GM18507 (cell line): ENCODE data around the gene TMEM41B.
"Not testable (repeated sequence)": the region's sequence is repeated elsewhere in the genome, so short reads cannot be mapped to it uniquely, and the experiment has no call there.

Experiments used
- DNase-seq: peaks from one replicate; pipeline ENCODE4 v3.0.0; 2011; ENCODE audit warnings: low read depth; ENCODE audit not compliant: insufficient read length; ENCODE audit errors: extremely low spot score
- FAIRE-seq: peaks from 2 replicates; lab custom pipeline; 2011; peaks lifted over from hg19 to GRCh38; lab: Jason Lieb, UNC

The TMEM41B gene

DNA sequence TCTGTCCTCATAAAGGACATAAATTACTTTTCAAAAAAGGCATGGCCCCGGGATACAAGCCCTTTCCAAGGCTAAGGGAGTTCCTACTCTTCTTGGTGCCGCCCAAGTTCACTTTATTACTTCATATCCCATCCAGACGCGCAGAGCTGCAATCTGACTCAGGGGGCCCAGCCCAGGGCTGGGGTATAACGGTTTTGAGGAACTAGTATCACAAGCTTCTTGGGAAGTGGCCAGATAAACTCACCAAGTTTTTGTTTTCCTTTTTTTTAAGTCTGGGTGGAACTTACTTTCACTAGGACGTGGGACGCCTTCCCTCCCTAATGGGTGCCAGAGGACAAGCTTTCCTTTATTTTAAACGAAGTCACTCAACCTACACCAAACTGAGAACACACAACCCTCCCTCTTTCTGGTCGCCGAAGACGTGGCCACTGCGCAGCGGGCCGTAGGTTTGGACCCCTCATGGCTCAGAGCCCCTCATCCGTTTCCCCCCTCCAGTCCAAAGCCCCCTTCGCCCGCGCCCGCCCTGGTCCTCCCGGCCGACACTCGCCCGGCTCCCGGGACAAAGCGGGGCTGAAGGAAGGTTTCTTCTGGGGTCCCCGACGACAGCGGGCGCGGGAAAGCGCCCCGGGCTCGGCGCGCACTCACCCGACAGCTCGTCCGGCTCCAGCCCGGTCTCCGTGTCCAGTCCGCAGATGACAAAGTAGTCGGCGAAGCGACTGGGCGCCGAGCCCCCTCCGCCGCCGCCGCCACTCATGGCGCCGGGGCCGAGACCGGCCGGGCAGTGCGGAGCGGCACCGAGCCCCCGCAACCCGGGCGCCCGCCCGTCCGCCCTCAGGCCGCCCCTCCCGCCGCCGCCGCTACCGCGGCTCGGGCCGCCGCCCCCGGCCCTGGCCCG is 49.8 kb downstream of the TMEM41B start:
- DNase-seq (no peak), FAIRE-seq (no peak)

DNA sequence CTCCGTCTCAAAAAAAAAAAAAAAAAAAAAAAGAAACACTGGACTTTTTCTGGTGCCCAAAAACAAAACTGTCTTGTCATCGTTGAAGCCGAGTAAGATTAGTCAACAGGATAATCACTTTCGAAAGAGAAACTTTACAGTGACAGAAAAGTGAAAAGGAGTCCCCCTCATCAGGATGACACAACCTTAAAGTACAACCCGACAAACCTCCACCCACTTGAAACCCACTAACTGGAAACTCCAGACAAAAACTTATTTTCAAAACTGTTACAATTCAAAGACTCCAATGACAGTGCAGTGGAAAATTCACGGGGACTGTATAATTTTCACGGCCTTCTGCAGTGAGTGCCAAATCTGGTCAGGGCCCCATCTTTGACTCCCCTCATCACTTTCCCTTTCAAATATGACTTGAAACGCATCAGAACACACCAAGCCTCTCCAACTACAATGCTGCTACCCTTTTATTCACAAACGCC is 50.5 kb downstream of the TMEM41B start:
- DNase-seq (peak; percentile 72), FAIRE-seq (peak; percentile 81)

DNA sequence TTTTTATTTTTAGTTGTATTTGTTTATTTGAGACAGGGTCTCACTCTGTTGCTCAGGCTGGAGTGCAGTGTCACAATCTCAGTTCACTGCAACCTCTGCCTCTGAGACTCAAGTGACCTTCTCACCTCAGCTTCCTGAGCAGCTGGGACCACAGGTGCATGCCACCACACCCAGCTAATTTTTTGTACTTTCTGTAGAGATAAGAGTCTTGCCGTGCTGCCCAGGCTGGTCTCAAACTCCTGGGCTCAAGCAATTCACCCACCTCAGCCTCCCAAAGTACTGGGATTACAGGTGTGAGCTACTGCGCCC is 53.6 kb downstream of the TMEM41B start:
- not testable (repeated sequence) for FAIRE-seq, DNase-seq

DNA sequence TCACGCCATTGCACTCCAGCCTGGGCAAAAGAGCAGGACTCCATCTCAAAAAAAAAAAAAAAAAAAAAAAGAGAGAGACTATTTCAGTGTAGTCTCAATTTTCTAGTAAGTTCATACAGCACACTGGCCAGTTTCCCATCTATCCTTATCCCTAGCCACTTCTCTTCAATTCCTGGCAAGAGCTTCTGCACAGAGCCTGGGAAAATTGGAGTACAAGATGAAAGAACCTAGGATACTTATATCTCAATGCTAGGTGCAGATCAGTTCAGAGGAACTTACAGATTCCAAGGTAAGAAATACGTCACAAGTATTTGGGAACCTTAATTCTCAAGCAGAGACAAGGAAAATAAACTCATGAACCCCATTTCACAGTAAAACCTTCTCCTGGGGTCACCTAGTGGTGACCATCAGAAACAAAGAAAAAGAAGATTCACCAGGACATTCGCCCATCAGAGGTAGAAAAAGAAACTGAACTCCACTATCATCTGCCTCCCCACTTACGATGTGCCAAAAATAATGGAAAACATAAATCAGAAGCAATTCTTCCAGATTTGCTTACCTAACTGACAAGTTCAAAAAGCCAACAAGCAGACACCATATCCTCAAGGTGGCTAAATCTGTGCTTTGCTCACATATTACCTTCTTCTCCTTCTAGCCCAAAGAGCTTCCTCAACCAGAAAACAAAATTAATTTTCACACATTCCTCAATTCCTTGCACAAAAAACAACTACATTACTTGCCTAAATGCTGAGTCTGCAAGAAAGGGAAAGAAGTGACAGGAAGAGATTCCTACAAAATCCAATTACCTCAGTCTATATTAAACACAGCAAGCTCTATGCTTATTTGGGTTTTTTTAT is 54.2 kb downstream of the TMEM41B start:
- FAIRE-seq, result no peak
- DNase-seq, result no peak

DNA sequence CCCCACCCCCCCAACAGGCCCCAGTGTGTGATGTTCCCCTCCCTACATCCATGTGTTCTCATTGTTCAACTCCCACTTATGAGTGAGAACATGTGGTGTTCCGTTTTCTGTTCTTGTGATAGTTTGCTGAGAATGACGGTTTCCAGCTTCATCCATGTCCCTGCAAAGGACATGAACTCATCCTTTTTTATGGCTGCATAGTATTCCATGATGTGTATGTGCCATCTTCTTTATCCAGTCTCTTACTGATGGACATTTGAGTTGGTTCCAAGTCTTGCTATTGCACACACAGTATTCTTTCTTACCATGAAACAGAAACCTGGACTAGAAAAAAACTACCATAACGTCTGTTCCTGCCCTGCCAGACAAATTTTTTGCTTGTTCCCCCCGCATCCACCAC is 56.1 kb downstream of the TMEM41B start:
- DNase-seq, FAIRE-seq: not testable (repeated sequence)

DNA sequence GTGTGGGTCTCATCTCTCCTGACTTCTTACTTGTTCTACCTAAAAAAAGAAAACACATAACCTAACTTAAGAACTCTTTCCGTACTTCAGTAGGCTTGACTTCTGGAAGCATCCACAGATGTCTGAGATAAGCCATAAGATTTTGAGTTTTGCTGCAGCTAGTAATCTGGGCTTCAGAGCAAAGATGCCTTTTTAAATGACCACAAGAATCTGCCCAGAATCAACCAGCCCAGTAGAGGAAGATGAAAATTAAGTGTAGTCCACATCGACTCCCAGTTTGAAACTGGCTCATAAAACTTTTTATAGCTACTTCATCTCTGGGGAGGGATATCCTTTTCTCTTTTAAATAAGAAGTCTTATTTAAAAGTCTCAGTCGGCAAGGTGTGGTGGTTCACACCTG is 60.0 kb downstream of the TMEM41B start:
- DNase-seq (no peak), FAIRE-seq (no peak)

DNA sequence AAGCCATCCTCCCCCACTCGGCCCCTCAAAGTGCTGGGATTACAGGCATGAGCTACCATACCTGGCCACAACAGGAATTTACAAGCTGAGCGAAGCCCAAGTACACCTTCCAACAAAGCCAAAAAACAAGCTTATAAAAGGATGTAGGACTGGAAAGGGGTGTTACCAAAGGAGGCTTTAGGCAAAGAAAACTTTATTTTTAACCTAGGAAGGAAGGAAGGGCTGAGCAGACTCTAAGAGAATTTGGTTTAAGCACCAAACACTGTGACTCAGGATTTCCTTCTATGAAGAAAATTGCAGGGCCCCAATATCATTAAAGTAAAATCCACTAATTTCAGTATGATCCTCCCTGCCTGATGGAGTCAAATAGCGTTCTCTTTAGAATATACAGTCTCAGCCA is 61.3 kb downstream of the TMEM41B start:
- no peak for FAIRE-seq

DNA sequence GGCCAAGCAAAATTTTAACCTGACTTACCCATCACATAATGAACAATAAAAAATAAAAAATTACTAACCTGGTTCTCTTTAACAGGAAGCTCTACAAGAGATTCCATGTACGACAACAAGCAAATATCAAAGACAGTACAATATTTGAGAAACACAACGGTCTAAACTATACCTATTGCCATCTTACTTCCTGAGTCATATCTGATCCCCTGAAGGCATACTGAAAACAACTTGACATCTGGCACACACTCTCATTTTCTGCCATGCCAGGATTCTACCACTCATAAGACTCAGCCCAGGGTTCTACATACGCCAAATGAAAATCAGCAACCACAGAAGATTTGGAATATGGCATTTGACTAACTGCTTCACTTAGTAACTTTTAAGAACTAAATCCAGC is 63.1 kb downstream of the TMEM41B start:
- FAIRE-seq (no peak), DNase-seq (no peak)

More for the DNA sequence above, 61.3 kb downstream of the TMEM41B start:
- DNase-seq, result no peak

DNA sequence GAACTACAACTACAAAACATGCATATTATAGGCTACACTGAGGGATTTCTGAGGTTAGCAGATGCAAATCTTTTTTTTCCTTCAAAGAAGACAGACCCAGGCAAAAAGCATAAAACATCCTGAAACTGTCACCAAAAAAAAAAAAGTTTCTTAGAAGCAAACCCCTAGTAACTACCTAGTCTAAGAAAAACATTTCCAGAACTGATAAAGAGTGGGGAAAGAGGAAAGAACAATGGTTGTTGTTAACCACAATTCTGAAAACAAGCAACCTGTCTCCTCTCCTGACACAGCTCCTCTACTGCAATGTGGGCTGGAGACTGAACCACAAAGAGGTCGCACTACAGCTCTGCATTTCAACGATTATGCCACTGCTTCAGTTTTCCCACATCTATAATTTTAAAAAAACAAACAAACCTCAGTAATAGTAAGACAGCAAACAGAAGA is 64.2 kb downstream of the TMEM41B start:
- peak; percentile 88 for FAIRE-seq
- DNase-seq, result peak; percentile 38

DNA sequence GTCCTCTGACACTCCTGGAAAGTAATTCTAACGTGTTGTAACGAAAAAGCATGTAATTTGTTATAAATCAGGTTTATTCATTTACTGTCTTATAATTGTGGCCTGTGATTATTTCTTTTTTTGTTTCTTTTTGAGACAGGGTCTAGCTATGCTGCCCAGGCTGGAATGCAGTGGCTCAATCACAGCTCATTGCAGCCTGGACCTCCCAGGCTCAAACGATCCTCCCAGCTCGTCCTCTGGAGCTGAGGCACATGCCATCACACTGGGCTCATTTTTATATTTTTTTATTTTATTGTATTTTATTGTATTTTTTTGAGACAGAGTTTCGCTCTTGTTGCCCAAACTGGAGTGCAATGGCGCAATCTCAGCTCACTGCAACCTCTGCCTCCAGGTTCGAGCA is 65.1 kb downstream of the TMEM41B start:
- DNase-seq (no peak), FAIRE-seq (no peak)

DNA sequence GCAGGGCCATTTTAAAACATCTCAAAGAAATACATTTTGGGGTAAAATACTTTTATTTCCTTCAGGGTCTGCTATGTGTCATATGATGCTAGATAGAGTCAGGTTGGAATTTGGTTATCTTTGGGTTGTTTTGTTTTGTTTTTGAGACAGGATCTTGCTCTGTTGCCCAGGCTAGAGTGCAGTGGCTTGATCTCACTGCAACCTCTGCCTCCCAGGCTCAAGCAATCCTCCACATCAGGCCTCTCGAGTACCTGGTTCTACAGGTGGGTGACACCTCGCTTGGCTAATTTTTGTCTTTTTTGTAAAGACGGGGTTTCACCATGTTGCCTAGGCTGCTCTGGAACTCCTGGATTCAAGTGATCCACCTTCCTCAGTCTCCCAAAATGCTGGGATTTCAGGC is 66.5 kb downstream of the TMEM41B start:
- no peak for DNase-seq
- no peak for FAIRE-seq

DNA sequence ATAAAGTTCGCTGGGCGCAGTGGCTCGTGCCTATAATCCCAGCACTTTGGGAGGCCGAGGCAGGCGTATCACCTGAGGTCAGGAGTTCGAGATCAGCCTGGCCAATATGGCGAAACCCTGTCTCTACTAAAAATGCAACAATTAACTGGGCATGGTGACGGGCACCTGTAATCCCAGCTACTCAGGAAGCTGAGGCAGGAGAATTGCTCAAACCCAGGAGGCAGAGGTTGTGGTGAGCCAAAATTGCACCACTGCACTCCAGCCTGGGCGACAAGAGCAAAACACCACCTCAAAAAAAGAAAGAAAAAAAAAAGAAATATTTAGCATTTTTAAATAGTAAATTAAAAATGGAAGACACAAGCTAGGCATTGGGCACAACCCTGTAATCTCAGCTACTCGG is 78.2 kb downstream of the TMEM41B start:
- not testable (repeated sequence) for FAIRE-seq, DNase-seq

DNA sequence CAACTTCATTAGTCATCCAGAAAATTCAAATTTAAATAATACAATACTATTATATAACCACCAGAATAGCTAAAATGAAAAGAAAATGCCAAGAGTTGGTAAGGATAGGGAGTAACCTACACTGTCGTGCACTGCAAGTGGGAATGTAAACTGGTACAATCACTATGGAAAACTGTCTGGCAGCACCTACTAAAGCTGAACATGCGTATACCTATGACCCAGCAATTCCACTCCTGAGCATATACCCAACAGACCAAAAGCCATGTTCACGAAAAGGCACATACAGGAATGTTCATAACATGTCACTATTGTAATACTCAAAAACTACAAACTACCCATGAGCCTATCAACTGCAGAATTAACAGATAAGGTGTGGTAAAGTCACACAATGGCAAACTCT is 81.9 kb downstream of the TMEM41B start:
- FAIRE-seq (no peak), DNase-seq (no peak)

DNA sequence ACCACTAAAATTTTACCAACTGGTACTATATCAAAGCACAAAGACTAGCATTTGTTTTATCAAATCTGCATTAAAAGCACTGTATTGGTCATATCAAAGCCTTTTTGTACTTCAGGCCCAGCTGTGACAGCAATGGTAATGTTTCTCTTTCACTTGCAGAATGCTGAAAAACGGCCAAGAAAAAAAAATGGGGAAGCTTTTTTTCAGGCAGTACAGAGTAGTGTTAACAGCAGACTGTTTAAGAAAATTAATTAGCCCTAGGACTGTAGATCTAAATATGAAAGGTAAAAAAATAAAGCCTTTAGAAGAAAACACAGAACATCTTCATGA is 82.6 kb downstream of the TMEM41B start:
- FAIRE-seq, result no peak
- peak; percentile 22 for DNase-seq
